ENCODE results near the gene NR5A2. TPM values are rescaled to one million over a fixed set of nuclear protein-coding genes. Genes with fewer than 3 reads are reported as not detected.

Gene NR5A2
- total RNA-seq, 4 donors from 2014 or later, result 37.1 to 193 (median 171) TPM

GRCh38 chr1:200213392-200213791 is 185.9 kb downstream of the NR5A2 start:
- Histone ChIP-seq H3K4me1 (no peaks in the 10 kb centered on the region), H3K4me3 (no peak overlapping the region), H3K27ac (no peak overlapping the region), H3K27me3 (no peaks in the 10 kb centered on the region), H3K36me3 (no peaks in the 10 kb centered on the region), H3K9me3 (no peaks in the 10 kb centered on the region)
- TF ChIP-seq POLR2A (IDR thresholded peaks at IDR 0.05) (no peak), CTCF (IDR thresholded peaks at IDR 0.05) (no peak)
- no peak for DNase-seq

GRCh38 chr1:200213921-200214320 is 186.4 kb downstream of the NR5A2 start:
- H3K4me3 ChIP-seq, result no peak overlapping the region
- no peaks in the 10 kb centered on the region for H3K36me3 ChIP-seq
- no peaks in the 10 kb centered on the region for H3K4me1 ChIP-seq
- H3K27me3 ChIP-seq, result no peaks in the 10 kb centered on the region
- DNase-seq, result no peak
- H3K9me3 ChIP-seq, result no peaks in the 10 kb centered on the region
- TF ChIP-seq CTCF (IDR thresholded peaks at IDR 0.05) (no peak), POLR2A (IDR thresholded peaks at IDR 0.05) (no peak)
- H3K27ac ChIP-seq, result no peak overlapping the region

- no peak for DNase-seq
- Histone ChIP-seq H3K4me1 (no peaks in the 10 kb centered on the region), H3K36me3 (no peaks in the 10 kb centered on the region), H3K27ac (no peak overlapping the region), H3K9me3 (no peaks in the 10 kb centered on the region), H3K4me3 (no peak overlapping the region), H3K27me3 (no peaks in the 10 kb centered on the region)
- TF ChIP-seq CTCF (IDR thresholded peaks at IDR 0.05) (no peak), POLR2A (IDR thresholded peaks at IDR 0.05) (no peak)
Observed at GRCh38 chr1:200215350-200215749, 187.8 kb downstream of the NR5A2 start.

- Histone ChIP-seq H3K36me3 (no peaks in the 10 kb centered on the region), H3K4me1 (no peaks in the 10 kb centered on the region), H3K9me3 (no peaks in the 10 kb centered on the region), H3K4me3 (no peak overlapping the region), H3K27me3 (no peaks in the 10 kb centered on the region), H3K27ac (no peak overlapping the region)
- DNase-seq, result no peak
- TF ChIP-seq POLR2A (IDR thresholded peaks at IDR 0.05) (no peak), CTCF (IDR thresholded peaks at IDR 0.05) (no peak)
Observed at GRCh38 chr1:200217703-200218102, 190.2 kb downstream of the NR5A2 start.

- Histone ChIP-seq H3K36me3 (no peaks in the 10 kb centered on the region), H3K27ac (no peak overlapping the region), H3K27me3 (no peaks in the 10 kb centered on the region), H3K4me3 (no peak overlapping the region), H3K9me3 (no peaks in the 10 kb centered on the region), H3K4me1 (no peaks in the 10 kb centered on the region)
- no peak for DNase-seq
- TF ChIP-seq CTCF (IDR thresholded peaks at IDR 0.05) (no peak), POLR2A (IDR thresholded peaks at IDR 0.05) (no peak)
Observed at GRCh38 chr1:200221614-200222282, 194.2 kb downstream of the NR5A2 start.

GRCh38 chr1:200223207-200223606 is 195.7 kb downstream of the NR5A2 start:
- no peaks in the 10 kb centered on the region for H3K27me3 ChIP-seq
- DNase-seq, result no peak
- H3K36me3 ChIP-seq, result no peaks in the 10 kb centered on the region
- no peak for TF ChIP-seq CTCF (IDR thresholded peaks at IDR 0.05)
- TF ChIP-seq POLR2A (IDR thresholded peaks at IDR 0.05), result no peak
- no peak overlapping the region for H3K4me3 ChIP-seq
- no peaks in the 10 kb centered on the region for H3K4me1 ChIP-seq
- no peaks in the 10 kb centered on the region for H3K9me3 ChIP-seq
- no peak overlapping the region for H3K27ac ChIP-seq
